Measurements from ENCODE around the gene NT5C2.
A peak's percentile ranks its signal among the peaks of the same experiment; 100 is the strongest.

NT5C2 gene

GRCh38 chr10:103064956-103065355, 128.1 kb downstream of the NT5C2 start:
- no peak for TF ChIP-seq CTCF (IDR thresholded peaks at IDR 0.05)

GRCh38 chr10:103062854-103063590, 130.1 kb downstream of the NT5C2 start:
- TF ChIP-seq CTCF (IDR thresholded peaks at IDR 0.05) = peak; percentile 30; the same call in 1 of the 2 replicates

- TF ChIP-seq CTCF (IDR thresholded peaks at IDR 0.05) = no peak
Observed at GRCh38 chr10:103060575-103060974, 132.5 kb downstream of the NT5C2 start.

- TF ChIP-seq CTCF (IDR thresholded peaks at IDR 0.05) = no peak
Observed at GRCh38 chr10:103058034-103058433, 135.0 kb downstream of the NT5C2 start.

- TF ChIP-seq CTCF (IDR thresholded peaks at IDR 0.05) = no peak
Observed at GRCh38 chr10:103055105-103055504, 138.0 kb downstream of the NT5C2 start.

GRCh38 chr10:103054621-103055020, 138.5 kb downstream of the NT5C2 start:
- TF ChIP-seq CTCF (IDR thresholded peaks at IDR 0.05) = no peak

- peak; percentile 18; the same call in 1 of the 2 replicates for TF ChIP-seq CTCF (IDR thresholded peaks at IDR 0.05)
Observed at GRCh38 chr10:103053659-103054581, 139.2 kb downstream of the NT5C2 start.

Measured in LNCAP (cell line).